Thymus (tissue), 2 donors: ENCODE measurements around the gene HLA-DRB1. TPM values are rescaled to one million over a fixed set of nuclear protein-coding genes. Genes with fewer than 3 reads are reported as not detected.

Experiments
- polyA plus RNA-seq: library from polyadenylated mRNA; stranded (reverse); fragments of 200-250 nt; gene quantifications from one replicate; pipeline ENCODE4 v1.2.3, GENCODE V29; 2013
- total RNA-seq: library from RNA; stranded (reverse); fragments of 120-200 nt; gene quantifications from one replicate; pipeline ENCODE4 v1.2.4, GENCODE V29; 2013
- donor health status: healthy.

The HLA-DRB1 gene
- total and polyA plus RNA-seq, 2 donors = 501 to 685 TPM

Other genes with a start within 250 kb of the HLA-DRB1 start
- gene TSBP1, start 217.9 kb downstream of the HLA-DRB1 start, total RNA-seq = not detected
- not detected for gene TSBP1, start 217.9 kb downstream of the HLA-DRB1 start, polyA plus RNA-seq
- not detected for gene BTNL2, start 182.7 kb downstream of the HLA-DRB1 start, total RNA-seq
- gene BTNL2, start 182.7 kb downstream of the HLA-DRB1 start, polyA plus RNA-seq = not detected
- 1,598 TPM for gene HLA-DRA, start 150.0 kb downstream of the HLA-DRB1 start, total RNA-seq
- 1,667 TPM for gene HLA-DRA, start 150.0 kb downstream of the HLA-DRB1 start, polyA plus RNA-seq
- 266 TPM for gene HLA-DRB5, start 59.6 kb downstream of the HLA-DRB1 start, total RNA-seq
- 20.0 TPM for gene HLA-DRB5, start 59.6 kb downstream of the HLA-DRB1 start, polyA plus RNA-seq
- 352 TPM for gene HLA-DQA1, start 47.6 kb upstream of the HLA-DRB1 start, total RNA-seq
- 358 TPM for gene HLA-DQA1, start 47.6 kb upstream of the HLA-DRB1 start, polyA plus RNA-seq
- 336 TPM for gene HLA-DQB1, start 76.8 kb upstream of the HLA-DRB1 start, total RNA-seq
- gene HLA-DQB1, start 76.8 kb upstream of the HLA-DRB1 start, polyA plus RNA-seq = 458 TPM
- 45.0 TPM for gene HLA-DQA2, start 151.5 kb upstream of the HLA-DRB1 start, total RNA-seq
- gene HLA-DQA2, start 151.5 kb upstream of the HLA-DRB1 start, polyA plus RNA-seq = 3.7 TPM
- 17.5 TPM for gene HLA-DQB2, start 173.7 kb upstream of the HLA-DRB1 start, total RNA-seq
- 12.2 TPM for gene HLA-DQB2, start 173.7 kb upstream of the HLA-DRB1 start, polyA plus RNA-seq
- gene HLA-DOB, start 227.2 kb upstream of the HLA-DRB1 start, total RNA-seq = 18.8 TPM
- 40.1 TPM for gene HLA-DOB, start 227.2 kb upstream of the HLA-DRB1 start, polyA plus RNA-seq
- 29.7 TPM for gene TAP2, start 248.9 kb upstream of the HLA-DRB1 start, total RNA-seq
- 39.8 TPM for gene TAP2, start 248.9 kb upstream of the HLA-DRB1 start, polyA plus RNA-seq